H1 (cell line): ENCODE results near the gene ZNF106. TPM values are rescaled to one million over a fixed set of nuclear protein-coding genes. Genes with fewer than 3 reads are reported as not detected.

ENCODE experiments used
- CHD7 ChIP-seq: fragments of 300-600 bp; sonication (generic); IDR thresholded peaks from 2 replicates; pipeline ENCODE4 v1.7.1; 2012; ENCODE audit warnings: low read length, moderate library complexity, mild to moderate bottlenecking, inconsistent platforms; ENCODE audit not compliant: insufficient replicate concordance
- KDM1A ChIP-seq: fragments of 200-600, 300-600 bp; sonication (generic); IDR thresholded peaks from 2 replicates; pipeline ENCODE4 v1.7.1; 2016; ENCODE audit warnings: mild to moderate bottlenecking, low read length, borderline replicate concordance
- polyA plus RNA-seq, 7 experiments: library from polyadenylated mRNA; depleted of rRNA in 3 of 7; stranded (reverse) in 5 of 7; unstranded in 2 of 7; fragments of >200 nt in 5 of 7; fragments of 200-250 nt in 2 of 7; gene quantifications; 1 replicate in 5 of 7; 2 replicates in 1 of 7; 4 replicates in 1 of 7; pipeline versions ENCODE4 v1.2.1 to v1.2.3, GENCODE V29; 2011 to 2013; ENCODE audit warnings: missing spikeins in 2 of 7, mixed read lengths in 2 of 7
- total RNA-seq: library from RNA; stranded (reverse); fragmentation: NEBNext Ultra II Directional; extraction: Animal tissue kit (Norgen Biotek cat#: 25700); gene quantifications from 2 replicates; pipeline ENCODE4 v1.2.1, GENCODE V29; 2021

ZNF106 gene
- total and polyA plus RNA-seq, 2 of the 8 experiments (the other 6 are each of a cell fraction or from before 2014, with no cell fraction given) = 18.2 to 62.0 TPM

GRCh38 chr15:42403389-42403788 is 87.6 kb downstream of the ZNF106 start (continued):
- TF ChIP-seq CHD7 = no peak
- TF ChIP-seq KDM1A = no peak
